Measurements from ENCODE around the gene PDK4.

PDK4 gene
- total RNA-seq = 0 reads per million in 2 experiments

GRCh38 chr7:95596198-95597063 is at the start of gene PDK4:
PDK4 (minus strand) TSS chr7:95596516; CDS start chr7:95596293, 223 bp downstream.
- no peak for DNase-seq (ENCODE audit: low read depth)

DNA sequence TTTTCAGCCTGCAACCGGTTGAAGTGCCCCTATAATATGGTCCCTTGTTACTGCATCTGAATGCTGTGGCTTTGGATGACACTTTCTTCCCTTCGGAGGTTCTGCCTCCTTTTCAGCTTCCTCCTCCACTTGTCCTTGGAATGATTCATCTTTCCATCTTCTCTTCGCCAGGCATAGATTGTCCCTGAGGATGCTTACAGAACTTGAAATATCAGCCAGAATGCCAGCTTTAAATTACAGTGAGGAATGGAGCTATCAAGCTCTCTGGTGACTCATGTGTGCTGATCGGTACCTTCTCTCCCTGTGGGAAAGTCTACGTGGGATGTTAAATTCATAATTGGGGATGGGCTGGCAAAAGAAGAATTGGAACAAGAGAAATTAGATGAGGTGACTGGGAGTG is 45.9 kb upstream of the PDK4 start:
- DNase-seq (ENCODE audit: low read depth) = no peak

GRCh38 chr7:95636140-95636940 is 40.0 kb upstream of the PDK4 start:
- no peak for DNase-seq (ENCODE audit: low read depth)

GRCh38 chr7:95632609-95633008 is 36.3 kb upstream of the PDK4 start:
- no peak for DNase-seq (ENCODE audit: low read depth)

DNA sequence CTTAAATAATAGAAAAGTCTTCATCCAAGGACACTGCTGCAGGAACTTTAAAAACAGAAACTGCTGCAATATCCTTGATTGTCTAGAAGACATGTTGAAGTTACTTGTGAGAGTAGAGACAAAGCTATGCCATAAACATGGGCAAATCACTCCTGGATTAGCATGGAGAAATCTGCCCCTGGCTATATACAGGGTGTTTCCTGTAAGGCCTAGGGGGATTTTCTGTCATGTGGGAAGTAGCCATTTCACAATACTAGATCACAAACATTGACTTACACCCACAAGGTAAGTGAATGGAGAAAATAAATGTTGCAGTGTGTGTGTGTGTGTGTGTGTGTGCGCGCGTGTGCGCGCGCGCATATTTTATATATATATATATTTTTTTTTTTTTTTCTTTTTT is 35.2 kb upstream of the PDK4 start:
- no peak for DNase-seq (ENCODE audit: low read depth)

GRCh38 chr7:95630702-95631458 is 34.6 kb upstream of the PDK4 start:
- no peak for DNase-seq (ENCODE audit: low read depth)

DNA sequence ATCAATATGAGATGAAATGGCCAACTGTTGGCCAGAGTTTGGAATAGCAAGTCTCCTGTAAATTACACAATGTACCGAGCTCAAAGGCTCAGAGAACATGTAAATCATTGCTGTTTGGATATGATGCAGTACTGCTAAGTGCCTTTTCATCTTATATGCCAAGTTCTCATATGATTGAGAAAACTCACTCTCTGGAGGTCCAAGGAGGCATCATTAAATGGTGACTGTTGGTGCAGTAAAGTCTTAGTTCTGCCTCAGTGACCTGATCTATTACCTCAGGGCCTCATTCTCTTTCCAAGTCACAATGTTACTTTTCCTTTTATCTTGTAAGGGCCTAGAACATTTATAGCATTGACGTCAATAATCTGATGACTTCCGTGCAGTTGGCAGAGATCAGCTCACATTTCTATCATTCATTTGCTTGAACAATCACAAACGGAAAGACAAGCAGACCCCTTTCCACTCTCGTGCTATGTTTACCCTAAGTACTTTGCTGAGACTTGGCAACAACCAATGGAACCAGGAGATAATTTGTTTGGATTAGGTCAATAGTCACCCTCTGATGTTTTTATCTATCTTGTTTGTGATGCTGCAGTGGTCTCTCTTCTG is 32.6 kb upstream of the PDK4 start:
- no peak for DNase-seq (ENCODE audit: low read depth)

- DNase-seq (ENCODE audit: low read depth) = no peak
Measured at GRCh38 chr7:95623788-95624187, 27.5 kb upstream of the PDK4 start.

DNA sequence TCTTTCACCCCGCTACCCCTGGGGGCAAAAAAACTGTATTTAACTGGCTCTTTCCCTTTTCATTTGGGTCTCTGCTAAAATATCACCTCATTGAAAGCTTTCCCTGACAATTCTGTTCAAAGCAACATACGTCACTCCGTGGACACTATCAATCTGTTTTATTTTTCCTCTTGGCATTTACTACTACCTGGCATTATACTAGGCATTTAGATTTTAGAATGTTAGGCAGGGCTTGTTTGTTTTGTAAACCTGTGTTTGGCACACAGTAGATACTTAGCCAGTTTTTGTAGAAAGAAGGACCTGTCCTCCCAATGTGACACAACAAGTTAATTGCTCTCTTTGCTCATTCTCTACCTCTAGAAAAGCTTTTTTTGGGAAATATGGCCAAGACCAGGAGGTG is 26.5 kb upstream of the PDK4 start:
- no peak for DNase-seq (ENCODE audit: low read depth)

DNA sequence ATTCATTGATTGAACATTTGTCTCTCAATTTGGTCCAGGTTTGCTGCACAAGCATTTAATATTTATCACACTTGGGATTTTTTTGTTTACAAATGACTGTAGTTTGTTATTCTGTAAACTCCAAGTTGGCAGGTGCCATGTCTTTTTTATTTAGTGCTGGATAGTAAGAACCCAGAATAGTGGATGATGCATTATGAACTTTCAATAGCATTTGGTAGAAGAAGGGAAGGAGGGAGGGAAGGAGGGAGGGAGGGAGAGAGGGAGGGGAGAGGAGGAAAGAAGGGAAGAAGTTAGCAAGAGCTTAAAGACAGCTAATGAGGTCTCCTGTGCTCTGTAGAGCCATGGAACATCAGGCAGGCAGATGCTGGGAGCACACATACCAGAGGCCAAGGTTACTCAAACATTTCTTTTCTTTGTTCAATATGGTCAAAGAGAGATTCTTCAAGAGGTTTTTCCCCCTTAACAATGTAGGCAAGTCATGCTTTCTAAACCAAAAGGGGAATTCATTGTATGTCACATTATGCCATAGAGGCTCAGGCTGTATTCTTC is 25.8 kb upstream of the PDK4 start:
- DNase-seq (ENCODE audit: low read depth) = no peak

DNA sequence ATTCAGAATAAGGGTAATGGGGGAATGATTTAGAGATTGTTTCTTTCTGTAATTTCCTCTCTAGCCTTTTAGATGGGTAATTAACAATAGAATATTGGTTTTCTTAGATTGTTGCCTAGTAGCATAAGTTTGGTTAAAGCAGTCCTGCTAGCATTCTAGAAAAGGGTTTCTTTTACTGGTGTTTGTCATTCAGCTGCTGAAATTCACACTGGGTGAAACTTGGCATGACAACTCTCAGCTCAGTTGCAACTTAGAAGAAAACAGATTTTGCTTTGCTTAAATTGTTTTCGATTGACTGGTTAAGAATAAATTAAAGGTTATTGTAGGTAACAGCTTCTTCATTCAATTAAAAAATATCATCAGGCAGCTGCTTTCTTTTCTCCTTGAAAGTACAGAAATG is 25.1 kb upstream of the PDK4 start:
- DNase-seq (ENCODE audit: low read depth) = no peak

DNA sequence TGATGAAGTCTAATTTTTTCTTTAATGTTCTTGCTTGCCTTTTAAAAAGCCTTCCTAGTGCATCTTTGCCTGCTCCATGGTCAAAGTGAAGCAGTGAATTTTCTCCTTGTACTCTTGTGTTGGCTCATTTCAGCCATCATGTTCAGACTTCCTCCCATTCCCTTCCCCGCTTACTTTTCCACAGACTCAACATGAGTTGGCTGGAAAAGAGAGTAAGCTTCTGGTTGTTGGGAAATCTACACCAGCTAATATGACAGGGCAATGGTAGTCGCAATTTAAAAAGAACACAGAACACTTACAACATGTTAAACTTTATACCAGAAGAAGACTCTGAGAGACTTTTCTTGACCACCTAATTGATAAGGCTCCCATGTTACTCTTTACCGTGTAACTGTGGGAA is 24.3 kb upstream of the PDK4 start:
- DNase-seq (ENCODE audit: low read depth) = no peak

GRCh38 chr7:95619921-95620320 is 23.6 kb upstream of the PDK4 start:
- DNase-seq (ENCODE audit: low read depth) = no peak

DNA sequence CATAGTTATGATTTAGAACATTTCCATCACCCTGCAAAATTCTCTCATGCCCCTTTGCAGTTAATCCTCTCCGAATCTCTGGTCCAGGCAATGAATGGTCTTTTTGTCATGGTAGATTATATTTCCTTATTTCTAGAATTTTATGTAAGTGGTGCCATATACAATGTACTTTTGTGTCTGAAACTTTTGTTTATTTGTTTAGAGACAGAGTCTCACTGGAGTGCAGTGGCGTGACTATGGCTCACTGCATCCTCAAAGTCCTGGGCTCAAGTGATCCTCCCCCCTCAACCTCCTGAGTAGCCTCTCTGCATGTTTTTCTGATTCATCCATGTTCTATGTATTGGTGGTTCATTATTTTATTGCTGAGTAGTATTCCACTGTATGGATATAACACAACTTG is 23.2 kb upstream of the PDK4 start:
- DNase-seq (ENCODE audit: low read depth) = no peak

DNA sequence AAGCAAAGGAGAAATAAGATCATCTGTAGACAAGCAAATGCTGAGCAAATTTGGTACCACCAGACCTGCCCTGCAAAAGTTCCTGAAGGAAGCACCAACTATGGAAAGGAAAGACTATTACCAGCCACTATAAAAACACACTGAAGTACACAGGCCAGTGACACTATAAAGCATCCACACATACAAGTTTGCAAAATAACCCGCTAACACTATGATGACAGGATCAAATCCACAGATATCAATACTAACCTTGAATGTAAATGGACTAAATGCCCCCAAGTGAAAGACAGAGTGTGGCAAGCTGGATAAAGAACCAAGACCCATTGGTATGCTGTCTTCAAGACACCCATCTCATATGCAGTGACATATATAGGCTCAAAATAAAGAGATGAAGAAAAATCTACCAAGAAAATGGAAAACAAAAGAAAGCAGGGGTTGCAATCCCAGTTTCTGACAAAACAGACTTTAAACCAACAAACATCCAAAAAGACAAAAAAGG is 18.2 kb upstream of the PDK4 start:
- no peak for DNase-seq (ENCODE audit: low read depth)

- DNase-seq (ENCODE audit: low read depth) = no peak
Measured at GRCh38 chr7:95611224-95611623, 14.9 kb upstream of the PDK4 start.

GRCh38 chr7:95609277-95609971 is 13.1 kb upstream of the PDK4 start:
- no peak for DNase-seq (ENCODE audit: low read depth)

DNA sequence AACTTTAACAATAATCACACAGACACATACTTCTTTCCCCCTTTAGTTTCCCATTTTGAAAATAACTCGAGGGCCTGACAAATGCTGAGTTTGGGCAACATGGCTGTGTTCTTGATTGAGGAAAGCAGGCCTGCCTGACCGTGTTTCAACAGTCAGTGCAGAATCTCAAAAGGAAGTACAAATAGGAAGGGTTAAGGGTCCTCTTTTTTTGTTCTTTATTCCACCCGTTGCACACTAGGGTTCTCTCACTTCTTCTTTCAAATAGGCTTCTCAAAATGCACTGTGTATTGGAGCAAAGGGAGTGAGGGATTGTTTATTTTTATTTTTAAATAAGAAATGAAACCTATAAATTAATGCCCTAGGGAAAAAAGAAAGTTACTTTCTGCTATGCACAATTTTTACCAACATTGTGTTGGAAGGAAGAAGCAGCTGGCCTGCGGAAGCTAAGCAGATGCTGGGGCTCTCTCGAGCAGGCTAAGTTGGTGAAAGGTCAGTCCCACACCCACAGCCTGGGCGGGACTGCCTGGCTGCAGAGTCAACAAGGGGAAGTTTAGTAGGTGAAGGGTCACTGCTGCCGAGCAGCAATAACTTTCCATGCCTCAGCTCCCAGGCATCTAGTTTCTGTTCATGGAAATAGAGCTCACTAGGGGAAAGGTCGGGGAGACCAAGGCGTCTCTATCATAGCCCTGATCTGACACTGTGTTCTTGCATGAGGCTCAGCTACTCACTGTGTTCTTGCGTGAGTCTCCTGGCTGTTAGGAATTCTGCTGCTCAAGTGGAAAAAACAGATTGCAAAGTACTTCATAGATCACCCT is 12.2 kb upstream of the PDK4 start:
- no peak for DNase-seq (ENCODE audit: low read depth)

- DNase-seq (ENCODE audit: low read depth) = no peak
Measured at GRCh38 chr7:95607561-95607960, 11.2 kb upstream of the PDK4 start.

- DNase-seq (ENCODE audit: low read depth) = no peak
Measured at GRCh38 chr7:95605275-95605674, 9.0 kb upstream of the PDK4 start.
